K562 (cell line): ENCODE data around the gene GMPR. TPM values are rescaled to one million over a fixed set of nuclear protein-coding genes. Genes with fewer than 3 reads are reported as not detected.
A peak's percentile ranks its signal among the peaks of the same experiment; 100 is the strongest.

ENCODE experiments used
- CTBP1 ChIP-seq: fragments of 450-650 bp; IDR thresholded peaks from 2 replicates; pipeline ENCODE4 v1.6.1; 2016; ENCODE audit warnings: borderline replicate concordance
- EGR1 ChIP-seq: fragments of 450-650 bp; conservative IDR thresholded peaks from 2 replicates; pipeline ENCODE4 v1.6.1; 2017; ENCODE audit warnings: mild to moderate bottlenecking
- ESRRB ChIP-seq: fragments of 250-450 bp; sonication (Bioruptor Pico); IDR thresholded peaks from 2 replicates; pipeline ENCODE4 v1.5.0; 2020; ENCODE audit warnings: mild to moderate bottlenecking, moderate library complexity, borderline replicate concordance
- ETV5 ChIP-seq: sonication (generic); formaldehyde crosslinking; IDR thresholded peaks from 2 replicates; pipeline ENCODE4 v1.4.0; 2020; ENCODE audit warnings: low read depth, mild to moderate bottlenecking, missing genetic modification reagents
- LEF1 ChIP-seq: fragments of 450-650 bp; IDR thresholded peaks from 2 replicates; pipeline ENCODE4 v1.6.1; 2016; ENCODE audit warnings: mild to moderate bottlenecking
- MAZ ChIP-seq, 2 experiments: fragments of 450-650 bp in 1 of 2; sonication (generic) in 1 of 2; formaldehyde crosslinking; IDR thresholded peaks in 1 of 2; conservative IDR thresholded peaks in 1 of 2; 2 replicates each; pipeline versions ENCODE4 v1.4.0 to v1.5.0; 2020; ENCODE audit warnings: mild to moderate bottlenecking in 1 of 2, missing genetic modification reagents in 1 of 2
- NBN ChIP-seq: fragments of 450-650 bp; IDR thresholded peaks from 2 replicates; pipeline ENCODE4 v1.6.1; 2016; ENCODE audit warnings: low read depth, mild to moderate bottlenecking
- ZNF766 ChIP-seq: fragments of 200-800 bp; sonication (Bioruptor generic); conservative IDR thresholded peaks from 2 replicates; pipeline ENCODE4 v1.6.1; 2016; ENCODE audit warnings: missing genetic modification characterization, missing compliant biosample characterization
- polyA plus RNA-seq, 8 experiments: library from polyadenylated mRNA; depleted of rRNA in 4 of 8; stranded (reverse) in 5 of 8; unstranded in 3 of 8; fragments of >200 nt; fragmentation: Nextera tagmentation in 2 of 8; fragmentation: Illumina TruSeq in 1 of 8; extraction: Ambion mirVana in 2 of 8; extraction: Trizol in 1 of 8; gene quantifications; 2 replicates each; pipeline versions ENCODE4 v1.2.1 to v1.2.3, GENCODE V29; 2011 to 2014; ENCODE audit warnings: inconsistent platforms in 1 of 8, missing spikeins in 1 of 8
- total RNA-seq, 7 experiments: library from RNA; depleted of rRNA in 6 of 7; stranded (reverse); fragments of >200 nt in 6 of 7; fragmentation: Illumina TruSeq in 2 of 7; extraction: Trizol in 2 of 7; gene quantifications; 2 replicates each; pipeline versions ENCODE4 v1.2.1 to v1.2.3, GENCODE V29; 2011 to 2021; ENCODE audit warnings: low replicate concordance in 1 of 7
- TF ChIP-seq, protein P1 (sequence below): sonication (generic); formaldehyde crosslinking; IDR thresholded peaks from 2 replicates; pipeline ENCODE4 v1.8.0; 2023; ENCODE audit warnings: mild to moderate bottlenecking, missing genetic modification reagents
- TF ChIP-seq, protein P2 (sequence below), 2 experiments: IDR thresholded peaks; 2 replicates each; pipeline ENCODE4 v1.6.1; 2012; ENCODE audit warnings: improper control_type of control experiment in 2 of 2, low read depth in 2 of 2, low read length in 2 of 2, borderline replicate concordance in 1 of 2
- TF ChIP-seq, protein P3 (sequence below): fragments of 450-650 bp; IDR thresholded peaks from 2 replicates; pipeline ENCODE4 v1.7.0; 2016; ENCODE audit warnings: borderline replicate concordance
- TF ChIP-seq, protein P4 (sequence below), 2 experiments: IDR thresholded peaks in 1 of 2; conservative IDR thresholded peaks in 1 of 2; 2 replicates each; pipeline ENCODE4 v1.6.1; 2016; ENCODE audit warnings: low read depth in 2 of 2, mild to moderate bottlenecking in 1 of 2, missing compliant biosample characterization in 1 of 2, missing genetic modification characterization in 1 of 2, moderate library complexity in 1 of 2

GMPR gene
- total and polyA plus RNA-seq, 9 of the 15 experiments (the other 6 are each of a cell fraction or from before 2014, with no cell fraction given), result 34.6 to 83.7 (median 49.8) TPM

DNA sequence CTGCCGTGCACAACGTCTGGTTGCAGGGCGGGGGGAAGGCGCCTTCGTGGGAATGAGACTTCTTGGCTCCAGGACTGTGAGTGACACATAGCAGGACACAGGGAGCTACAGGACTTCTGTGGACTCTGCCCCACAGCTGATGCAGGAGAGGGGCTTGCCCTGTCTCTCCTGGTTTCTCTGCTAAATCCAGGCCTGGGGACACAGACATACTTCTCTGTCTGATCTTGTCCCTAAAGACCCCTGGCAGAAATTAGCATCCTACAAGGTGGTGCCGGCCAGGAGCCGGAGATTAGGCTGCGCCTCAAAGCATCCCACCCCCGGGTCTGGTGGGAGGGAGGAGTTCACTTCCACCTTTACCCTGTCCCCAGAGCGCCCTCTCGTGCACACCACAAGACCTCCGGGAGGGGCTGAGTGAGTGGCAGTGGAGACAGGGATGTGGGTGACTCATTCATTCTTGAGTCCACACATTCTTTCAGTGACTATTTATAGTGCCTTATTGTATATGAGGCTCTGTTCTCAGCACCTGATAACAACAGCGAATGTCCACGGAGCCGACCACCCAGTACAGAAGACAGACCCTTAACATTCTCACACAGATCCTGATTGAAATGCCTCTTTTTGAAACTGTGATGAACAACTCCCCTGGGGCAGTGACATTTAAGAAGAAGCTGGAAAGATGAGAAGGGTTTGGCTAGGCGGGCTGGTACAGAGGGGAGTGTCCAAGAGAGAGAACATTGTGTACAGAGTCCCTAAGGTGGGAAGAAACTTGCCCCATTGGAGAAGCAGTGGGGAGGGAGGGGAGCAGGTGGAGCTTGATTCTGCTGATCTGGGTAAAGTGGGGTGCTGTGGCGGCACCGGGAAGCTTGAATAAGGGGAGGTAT, 39.0 kb downstream of the GMPR start (continued):
- peak; percentile 87 for TF ChIP-seq EGR1
- TF ChIP-seq NBN, result peak; percentile 44; the same call in 1 of the 2 replicates
- TF ChIP-seq, protein P1, sequence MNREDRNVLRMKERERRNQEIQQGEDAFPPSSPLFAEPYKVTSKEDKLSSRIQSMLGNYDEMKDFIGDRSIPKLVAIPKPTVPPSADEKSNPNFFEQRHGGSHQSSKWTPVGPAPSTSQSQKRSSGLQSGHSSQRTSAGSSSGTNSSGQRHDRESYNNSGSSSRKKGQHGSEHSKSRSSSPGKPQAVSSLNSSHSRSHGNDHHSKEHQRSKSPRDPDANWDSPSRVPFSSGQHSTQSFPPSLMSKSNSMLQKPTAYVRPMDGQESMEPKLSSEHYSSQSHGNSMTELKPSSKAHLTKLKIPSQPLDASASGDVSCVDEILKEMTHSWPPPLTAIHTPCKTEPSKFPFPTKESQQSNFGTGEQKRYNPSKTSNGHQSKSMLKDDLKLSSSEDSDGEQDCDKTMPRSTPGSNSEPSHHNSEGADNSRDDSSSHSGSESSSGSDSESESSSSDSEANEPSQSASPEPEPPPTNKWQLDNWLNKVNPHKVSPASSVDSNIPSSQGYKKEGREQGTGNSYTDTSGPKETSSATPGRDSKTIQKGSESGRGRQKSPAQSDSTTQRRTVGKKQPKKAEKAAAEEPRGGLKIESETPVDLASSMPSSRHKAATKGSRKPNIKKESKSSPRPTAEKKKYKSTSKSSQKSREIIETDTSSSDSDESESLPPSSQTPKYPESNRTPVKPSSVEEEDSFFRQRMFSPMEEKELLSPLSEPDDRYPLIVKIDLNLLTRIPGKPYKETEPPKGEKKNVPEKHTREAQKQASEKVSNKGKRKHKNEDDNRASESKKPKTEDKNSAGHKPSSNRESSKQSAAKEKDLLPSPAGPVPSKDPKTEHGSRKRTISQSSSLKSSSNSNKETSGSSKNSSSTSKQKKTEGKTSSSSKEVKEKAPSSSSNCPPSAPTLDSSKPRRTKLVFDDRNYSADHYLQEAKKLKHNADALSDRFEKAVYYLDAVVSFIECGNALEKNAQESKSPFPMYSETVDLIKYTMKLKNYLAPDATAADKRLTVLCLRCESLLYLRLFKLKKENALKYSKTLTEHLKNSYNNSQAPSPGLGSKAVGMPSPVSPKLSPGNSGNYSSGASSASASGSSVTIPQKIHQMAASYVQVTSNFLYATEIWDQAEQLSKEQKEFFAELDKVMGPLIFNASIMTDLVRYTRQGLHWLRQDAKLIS, result 0 out of 2 replicates have a peak, but pooled peaks have one; percentile 39
- TF ChIP-seq ZNF766 (CRISPR knock-in tag), result no peak
- TF ChIP-seq, protein P2, sequence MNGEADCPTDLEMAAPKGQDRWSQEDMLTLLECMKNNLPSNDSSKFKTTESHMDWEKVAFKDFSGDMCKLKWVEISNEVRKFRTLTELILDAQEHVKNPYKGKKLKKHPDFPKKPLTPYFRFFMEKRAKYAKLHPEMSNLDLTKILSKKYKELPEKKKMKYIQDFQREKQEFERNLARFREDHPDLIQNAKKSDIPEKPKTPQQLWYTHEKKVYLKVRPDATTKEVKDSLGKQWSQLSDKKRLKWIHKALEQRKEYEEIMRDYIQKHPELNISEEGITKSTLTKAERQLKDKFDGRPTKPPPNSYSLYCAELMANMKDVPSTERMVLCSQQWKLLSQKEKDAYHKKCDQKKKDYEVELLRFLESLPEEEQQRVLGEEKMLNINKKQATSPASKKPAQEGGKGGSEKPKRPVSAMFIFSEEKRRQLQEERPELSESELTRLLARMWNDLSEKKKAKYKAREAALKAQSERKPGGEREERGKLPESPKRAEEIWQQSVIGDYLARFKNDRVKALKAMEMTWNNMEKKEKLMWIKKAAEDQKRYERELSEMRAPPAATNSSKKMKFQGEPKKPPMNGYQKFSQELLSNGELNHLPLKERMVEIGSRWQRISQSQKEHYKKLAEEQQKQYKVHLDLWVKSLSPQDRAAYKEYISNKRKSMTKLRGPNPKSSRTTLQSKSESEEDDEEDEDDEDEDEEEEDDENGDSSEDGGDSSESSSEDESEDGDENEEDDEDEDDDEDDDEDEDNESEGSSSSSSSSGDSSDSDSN (IDR thresholded peaks at IDR 0.05; ENCODE audit: borderline replicate concordance in 1 of 2, low read depth in 2 of 2, low read length in 2 of 2), result 0 out of 4 replicates have a peak, but pooled peaks of 1 of the 2 experiments have one; percentile 43
- TF ChIP-seq LEF1, result 0 out of 2 replicates have a peak, but pooled peaks have one; percentile 17
- no peak for TF ChIP-seq ESRRB
- peak; percentile 94 to 100 for TF ChIP-seq MAZ (CRISPR knock-in tag; conservative IDR thresholded peaks at IDR 0.05 in 1 of 2, IDR thresholded peaks at IDR 0.05 in 1 of 2)
- TF ChIP-seq, protein P3, sequence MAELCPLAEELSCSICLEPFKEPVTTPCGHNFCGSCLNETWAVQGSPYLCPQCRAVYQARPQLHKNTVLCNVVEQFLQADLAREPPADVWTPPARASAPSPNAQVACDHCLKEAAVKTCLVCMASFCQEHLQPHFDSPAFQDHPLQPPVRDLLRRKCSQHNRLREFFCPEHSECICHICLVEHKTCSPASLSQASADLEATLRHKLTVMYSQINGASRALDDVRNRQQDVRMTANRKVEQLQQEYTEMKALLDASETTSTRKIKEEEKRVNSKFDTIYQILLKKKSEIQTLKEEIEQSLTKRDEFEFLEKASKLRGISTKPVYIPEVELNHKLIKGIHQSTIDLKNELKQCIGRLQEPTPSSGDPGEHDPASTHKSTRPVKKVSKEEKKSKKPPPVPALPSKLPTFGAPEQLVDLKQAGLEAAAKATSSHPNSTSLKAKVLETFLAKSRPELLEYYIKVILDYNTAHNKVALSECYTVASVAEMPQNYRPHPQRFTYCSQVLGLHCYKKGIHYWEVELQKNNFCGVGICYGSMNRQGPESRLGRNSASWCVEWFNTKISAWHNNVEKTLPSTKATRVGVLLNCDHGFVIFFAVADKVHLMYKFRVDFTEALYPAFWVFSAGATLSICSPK, result no peak
- TF ChIP-seq, protein P4, sequence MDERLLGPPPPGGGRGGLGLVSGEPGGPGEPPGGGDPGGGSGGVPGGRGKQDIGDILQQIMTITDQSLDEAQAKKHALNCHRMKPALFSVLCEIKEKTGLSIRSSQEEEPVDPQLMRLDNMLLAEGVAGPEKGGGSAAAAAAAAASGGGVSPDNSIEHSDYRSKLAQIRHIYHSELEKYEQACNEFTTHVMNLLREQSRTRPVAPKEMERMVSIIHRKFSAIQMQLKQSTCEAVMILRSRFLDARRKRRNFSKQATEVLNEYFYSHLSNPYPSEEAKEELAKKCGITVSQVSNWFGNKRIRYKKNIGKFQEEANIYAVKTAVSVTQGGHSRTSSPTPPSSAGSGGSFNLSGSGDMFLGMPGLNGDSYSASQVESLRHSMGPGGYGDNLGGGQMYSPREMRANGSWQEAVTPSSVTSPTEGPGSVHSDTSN (CRISPR knock-in tag; IDR thresholded peaks at IDR 0.05; ENCODE audit: low read depth), result peak; percentile 79
- TF ChIP-seq, protein P4 (tag; conservative IDR thresholded peaks at IDR 0.05; ENCODE audit: low read depth), result peak; percentile 88
- peak; percentile 65; the same call in 1 of the 2 replicates for TF ChIP-seq ETV5
- peak; percentile 92 for TF ChIP-seq CTBP1
